GM23248 (cell line): ENCODE measurements around the gene FEZF2.

Source experiments
- EZH2 ChIP-seq: fragments of 200-600 bp; sonication (generic); IDR thresholded peaks from 2 replicates; pipeline ENCODE4 v1.6.1; 2018; ENCODE audit warnings: antibody characterized with exemption, mild to moderate bottlenecking; ENCODE audit not compliant: insufficient read depth, poor library complexity, severe bottlenecking
- EZH2phosphoT487 ChIP-seq: fragments of 200-600 bp; sonication (generic); IDR thresholded peaks from 2 replicates; pipeline ENCODE4 v1.6.1; 2018; ENCODE audit warnings: antibody characterized with exemption, moderate library complexity, mild to moderate bottlenecking, low read depth; ENCODE audit not compliant: insufficient read depth

GRCh38 chr3:62405135-62405534, 31.8 kb upstream of the FEZF2 start:
- TF ChIP-seq EZH2phosphoT487 (no peak), EZH2 (no peak)
